CD4-positive, alpha-beta T cell treated with Interleukin-4 for 4 hours (primary cell): ENCODE measurements around the gene GFI1B.
"Not testable (repeated sequence)": the region's sequence is repeated elsewhere in the genome, so short reads cannot be mapped to it uniquely, and the experiment has no call there.

Source experiments
- DNase-seq: peaks from one replicate; pipeline ENCODE4 v3.0.0-alpha.2; 2020

Gene GFI1B

DNA sequence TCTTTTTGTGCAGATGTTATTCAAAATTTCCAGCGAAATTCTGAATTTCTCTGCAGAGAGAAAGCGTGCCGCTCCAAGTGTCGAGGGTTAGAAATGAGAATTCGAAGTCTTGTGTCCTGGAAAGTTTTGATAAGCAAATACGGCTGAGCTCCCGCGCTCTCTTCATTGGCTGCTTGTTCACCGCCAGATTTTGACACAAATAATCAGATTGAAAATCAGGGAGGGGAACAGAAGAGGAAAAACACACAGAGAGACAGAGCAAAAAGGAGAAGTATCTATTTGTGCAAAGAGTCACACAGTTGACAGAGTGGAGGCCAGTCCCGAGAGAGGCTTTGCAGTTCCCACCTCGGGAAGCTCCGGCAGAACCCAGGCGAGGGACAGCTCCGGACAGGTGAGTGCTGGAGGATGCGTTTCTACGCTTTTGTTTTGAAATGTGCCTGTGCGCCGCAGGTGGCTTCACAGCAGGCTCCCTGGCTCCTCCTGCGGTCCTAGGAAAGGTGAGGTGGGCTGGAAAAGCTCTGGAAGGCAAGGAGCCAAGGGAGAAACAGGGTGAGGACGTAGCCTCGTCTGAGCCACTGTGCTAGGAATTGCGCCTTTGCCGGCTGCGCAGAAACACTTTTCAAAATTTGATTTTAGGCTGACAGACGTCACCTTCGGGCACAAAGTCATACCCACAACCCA lies at the start of gene GFI1B:
GFI1B (plus strand) TSS at position 244 of the 681 bp plus-strand sequence. CDS start 7,985 bp downstream, outside the sequence.
- DNase-seq: no peak

DNA sequence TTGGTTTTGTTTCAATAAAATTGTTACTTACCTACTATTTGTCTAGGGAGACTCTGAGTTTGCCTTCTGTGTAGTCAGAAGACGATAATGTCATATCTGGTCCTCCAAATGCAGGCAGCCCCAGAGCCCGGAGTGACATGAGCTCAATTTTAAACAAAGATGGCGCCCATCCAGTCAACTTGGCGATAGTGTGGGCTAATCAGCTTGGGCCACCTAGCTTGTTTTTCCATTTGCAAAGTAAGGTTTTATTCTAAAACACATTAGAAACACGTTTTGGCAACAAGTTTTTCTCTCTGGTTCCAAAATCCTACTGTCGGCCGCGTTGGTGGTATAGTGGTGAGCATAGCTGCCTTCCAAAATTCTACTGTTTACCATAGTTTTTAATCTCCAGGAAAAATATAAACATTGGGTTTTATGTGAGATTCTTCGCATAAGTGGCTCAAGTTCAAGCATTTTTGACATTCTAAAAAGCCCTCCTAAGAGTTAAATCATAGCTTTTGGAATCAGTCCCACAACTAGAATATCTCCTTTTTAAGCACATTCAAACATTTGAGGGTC lies 47.2 kb upstream of the GFI1B start:
- no peak for DNase-seq

DNA sequence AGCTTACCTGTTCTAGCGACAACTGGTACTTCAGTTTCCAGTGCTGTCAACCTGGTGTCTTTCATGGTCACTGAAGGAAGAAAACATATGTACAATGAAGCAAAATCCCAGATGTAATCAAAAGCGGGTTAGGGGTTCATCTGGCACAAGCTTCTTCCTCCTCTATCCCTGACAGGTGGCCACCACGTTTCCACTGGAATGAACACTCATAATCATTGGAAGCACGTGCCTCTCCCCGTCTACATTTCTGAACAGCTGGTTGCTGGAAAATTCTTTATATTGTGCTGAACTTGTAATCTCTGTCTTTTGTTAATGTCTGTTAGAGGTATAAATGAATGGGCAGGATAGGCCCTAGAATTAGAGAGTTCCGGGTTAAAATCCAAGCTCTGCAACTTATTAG lies 43.5 kb upstream of the GFI1B start:
- DNase-seq: no peak

DNA sequence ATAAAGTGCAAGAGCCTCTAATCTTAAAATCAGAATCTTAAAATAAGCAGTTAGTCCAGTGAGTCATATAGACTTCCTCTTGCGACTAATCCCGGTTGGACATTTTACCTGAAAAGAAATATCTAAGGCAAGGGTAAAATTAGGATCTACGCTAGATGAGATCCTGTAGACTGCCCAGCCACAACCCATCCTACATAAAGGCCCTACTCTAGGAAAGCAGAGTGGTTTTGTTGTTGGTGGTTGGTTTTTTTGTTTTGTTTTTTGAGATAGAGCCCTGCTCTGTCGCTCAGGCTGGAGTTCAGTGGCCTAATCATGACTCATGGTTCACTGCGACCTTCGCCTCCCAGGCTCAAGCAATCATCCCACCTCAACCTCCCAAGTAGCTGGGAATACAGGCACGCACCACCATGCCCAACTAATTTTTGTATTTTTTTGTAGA lies 41.0 kb upstream of the GFI1B start:
- DNase-seq: no peak

DNA sequence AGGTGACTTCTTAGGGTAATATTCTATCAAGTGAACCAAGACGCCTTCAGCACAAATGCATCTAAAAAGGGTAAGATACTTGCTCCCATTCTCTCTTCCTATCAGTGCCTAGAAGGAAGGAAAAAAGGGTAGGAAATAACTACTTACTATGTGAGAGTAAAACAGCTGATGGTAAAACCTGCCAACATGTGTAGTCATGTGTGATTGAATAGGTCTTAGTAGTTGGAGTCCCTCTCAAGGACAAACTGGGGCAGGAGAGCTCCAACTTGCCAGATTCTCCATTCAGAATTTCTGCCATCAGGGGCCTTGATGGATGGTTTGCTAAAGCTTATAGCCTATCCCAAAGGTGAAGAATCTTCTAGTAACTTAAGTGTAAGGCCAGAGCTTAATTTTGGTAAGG lies 39.3 kb upstream of the GFI1B start:
- DNase-seq: no peak

DNA sequence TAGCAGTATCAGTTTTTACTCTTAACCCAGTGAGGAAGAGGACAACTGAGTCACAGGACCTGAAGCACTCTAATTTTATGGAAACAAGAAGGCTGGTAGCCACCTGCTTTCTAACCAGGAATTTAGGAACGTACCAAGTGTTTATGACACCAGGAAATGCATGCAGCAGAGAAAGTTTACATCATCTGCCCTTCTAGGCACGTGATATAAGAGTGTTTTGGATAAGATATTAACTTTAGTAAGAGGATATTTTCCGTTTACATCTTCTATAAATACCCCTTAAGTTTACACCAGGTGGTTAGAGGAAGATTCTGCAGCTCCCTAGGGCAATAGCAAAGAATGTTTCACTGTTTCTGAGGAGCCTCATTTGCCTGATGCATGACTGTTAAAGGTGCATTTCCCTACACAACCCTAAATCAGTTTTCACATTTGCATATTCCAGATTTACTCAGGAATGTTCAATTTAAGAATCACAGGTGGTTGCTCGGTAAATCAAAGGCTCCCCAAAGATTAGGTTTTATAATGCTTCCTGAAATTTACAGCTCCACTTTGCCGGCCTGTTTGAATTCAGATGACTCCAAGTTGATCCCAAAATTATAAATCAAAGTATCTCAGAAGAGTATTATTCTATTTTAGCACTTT lies 35.8 kb upstream of the GFI1B start:
- DNase-seq: no peak

DNA sequence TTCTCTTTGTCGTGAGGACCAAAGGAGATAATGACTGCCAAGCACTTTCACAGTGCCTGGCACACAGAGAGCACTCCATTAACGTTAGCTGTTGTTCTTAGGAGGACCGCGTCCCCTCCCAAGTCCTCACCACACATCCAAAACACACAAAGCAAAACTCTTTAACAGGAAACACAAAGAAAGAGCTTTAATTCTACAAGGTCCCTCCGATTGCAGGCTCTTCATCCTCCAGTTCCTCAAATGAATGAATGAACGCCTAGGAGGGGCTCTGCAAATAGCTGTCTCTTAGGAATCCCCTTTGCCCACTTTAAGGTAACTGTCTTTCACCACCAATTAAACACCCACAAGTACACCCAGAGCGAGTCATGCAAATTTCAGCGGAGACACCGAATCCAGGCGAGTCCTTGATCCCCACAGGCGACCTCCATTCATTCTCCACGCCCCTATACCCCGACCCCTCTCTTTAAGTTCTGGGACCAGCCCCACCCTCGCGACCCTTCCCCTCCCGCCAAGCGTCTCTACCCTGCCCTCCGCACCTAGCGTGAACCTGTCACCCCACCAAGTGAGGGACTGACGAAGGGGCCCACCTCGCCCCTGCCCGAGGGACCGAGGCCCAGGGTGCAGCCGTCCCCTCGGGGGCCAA lies 34.7 kb upstream of the GFI1B start:
- DNase-seq: no peak

DNA sequence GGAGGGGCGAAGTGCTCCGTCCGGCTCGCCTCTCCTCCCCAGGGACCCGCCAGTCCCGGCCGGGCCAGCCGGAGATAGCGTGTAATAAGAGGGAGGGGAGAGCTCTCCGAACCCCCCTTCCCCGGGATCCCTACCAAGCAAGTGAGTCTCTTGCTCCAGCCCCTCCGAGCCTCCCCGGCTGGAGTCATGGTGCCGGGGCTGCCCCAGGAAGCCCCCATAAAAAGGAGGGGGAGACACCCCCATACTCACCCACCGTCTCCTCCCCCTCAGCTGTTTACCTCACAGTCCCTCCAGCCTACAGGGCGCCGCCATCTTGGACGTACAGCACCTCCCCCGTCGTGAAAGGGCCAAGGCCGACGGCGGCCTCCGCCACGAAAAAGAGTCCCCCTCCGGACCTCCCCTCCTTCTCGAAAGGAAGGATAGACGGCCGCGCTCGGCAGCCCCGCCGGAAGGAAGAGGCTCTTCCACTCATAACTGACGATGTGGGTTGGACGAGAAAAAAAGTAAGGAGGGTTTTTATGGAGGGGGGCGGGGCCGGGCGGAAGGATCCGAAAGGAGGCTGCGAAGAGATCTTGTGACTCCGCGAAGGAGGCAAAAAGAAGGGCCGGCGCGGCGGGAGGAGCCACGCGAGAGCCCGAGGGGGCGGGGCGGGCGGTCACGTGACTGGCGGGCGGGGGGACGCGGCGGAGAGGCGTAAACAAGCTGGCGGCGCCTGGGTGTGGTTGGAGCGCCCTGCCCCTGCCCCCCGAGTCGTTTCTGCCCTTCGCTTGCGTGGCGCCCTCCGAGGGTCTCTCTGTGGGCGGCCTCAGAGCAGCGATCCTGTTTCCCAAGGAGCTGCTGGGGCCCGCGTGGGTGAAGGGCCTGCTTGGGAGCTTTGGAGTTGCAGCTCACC lies 34.0 kb upstream of the GFI1B start, which contains the start of gene TSC1:
TSC1 (minus strand) TSS at position 323 of the 892 bp plus-strand sequence. CDS start 15,744 bp downstream, outside the sequence.
- peak; percentile 98 for DNase-seq

DNA sequence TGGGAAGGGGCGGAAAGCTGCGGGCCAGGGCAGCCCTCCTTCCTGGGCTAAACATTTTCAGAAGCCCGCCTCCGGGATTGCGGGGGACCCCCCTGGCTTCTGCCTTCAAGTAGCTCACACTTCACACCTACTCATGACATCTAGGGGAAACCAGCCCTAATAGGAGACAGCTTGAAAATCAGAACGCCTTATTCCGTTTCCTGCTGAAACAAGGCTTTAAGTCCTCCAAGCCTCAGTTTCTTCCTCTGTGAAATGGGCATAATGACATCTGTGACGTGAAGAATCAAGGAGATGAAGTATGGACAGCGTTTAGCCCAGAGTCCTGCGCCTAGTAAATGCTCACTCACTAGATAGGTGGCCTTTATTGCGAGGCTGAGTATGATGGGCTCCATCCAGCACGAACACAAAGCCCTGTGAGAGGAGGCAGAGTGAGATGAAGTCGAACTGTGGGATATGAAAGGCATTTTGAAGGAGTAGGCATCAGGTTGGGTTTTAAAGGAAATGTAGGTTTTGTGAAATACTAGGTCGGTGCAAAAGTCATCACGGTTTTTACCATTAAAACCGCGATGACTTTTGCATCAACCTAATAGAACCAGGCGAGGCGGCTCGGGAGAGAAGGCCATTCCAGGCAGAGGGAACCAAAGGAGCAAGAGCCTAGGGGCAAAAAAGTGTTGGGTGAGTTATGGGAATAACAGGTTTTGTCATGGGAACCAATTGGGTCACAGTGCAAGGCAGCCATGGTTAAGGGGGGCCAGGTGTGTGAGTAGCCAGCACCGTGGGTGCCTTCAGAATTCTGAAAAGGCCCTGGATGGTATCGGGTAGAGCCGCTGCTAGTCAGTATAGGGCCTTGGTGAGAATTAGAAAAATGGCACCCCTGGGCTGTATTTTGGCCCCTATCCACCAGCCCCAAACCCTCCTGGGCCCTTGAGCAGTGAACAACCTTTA lies 33.0 kb upstream of the GFI1B start:
- no peak for DNase-seq

DNA sequence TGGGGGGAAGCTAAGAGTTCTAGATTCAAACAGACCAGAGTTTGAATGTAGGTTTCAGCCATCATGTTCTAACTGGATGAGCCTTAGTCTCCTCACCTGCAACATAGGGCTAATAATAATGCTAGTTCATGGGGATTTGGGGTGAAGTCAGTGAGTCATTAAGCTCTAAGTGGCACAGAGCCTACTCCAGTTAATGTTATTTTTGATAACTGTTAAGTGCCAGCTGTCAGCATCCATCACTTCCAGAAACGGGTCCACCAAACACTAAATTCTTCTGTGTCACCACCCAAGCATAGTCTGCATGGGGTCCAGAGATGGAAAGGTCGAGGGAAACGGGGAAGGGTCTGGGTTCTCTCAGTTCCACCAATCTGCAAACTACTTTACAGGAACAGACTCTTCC lies 32.3 kb upstream of the GFI1B start:
- no peak for DNase-seq

DNA sequence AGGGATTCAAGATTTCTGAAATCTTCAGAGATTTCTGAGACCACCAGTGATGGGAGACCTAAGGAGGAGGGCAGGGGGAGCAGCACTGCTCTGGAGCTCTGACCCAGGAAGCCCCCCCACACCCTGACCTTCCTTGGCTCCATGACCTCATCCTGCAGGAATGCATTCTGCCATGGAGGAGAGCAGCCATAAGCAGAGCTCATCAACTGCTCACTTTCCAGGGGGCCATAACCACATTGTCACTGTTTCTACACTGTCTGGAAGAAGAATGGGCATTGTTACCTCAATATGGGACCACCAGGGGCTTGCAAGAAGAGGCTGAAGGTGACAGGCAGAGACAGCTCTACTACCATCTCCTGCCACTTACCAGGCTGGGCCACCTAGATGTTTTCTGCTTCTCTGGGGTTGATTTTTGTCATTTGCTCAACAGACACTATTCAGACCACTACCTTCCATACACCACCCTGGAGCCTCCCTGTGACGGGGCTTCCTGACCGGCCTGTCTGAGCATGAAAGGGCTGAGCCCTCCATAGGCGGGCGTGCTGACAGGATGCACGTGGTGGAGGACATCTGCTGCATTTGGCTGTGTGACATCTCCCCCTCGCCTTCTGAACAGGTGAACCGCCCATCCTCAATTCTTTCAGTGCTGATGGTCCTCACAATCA lies 31.7 kb upstream of the GFI1B start:
- DNase-seq: no peak

DNA sequence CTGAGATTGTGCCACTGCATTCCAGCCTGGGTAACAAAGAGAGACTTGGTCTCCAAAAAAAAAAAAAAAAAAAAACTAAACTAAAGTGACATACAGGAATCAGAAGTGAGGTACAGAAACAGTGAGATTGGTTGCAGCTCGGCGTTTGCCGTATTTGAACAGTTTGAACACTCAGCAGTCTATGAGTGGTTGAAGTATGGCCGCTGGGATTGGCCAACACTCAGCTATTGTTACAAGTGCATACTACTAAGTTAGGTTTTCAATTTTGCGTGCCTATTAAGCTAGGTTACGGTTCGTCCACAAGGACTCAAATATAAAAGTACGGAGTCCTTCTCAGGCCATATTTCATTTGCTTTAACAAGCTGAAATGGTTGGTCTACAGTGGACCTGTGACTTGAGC lies 30.7 kb upstream of the GFI1B start:
- no peak for DNase-seq

DNA sequence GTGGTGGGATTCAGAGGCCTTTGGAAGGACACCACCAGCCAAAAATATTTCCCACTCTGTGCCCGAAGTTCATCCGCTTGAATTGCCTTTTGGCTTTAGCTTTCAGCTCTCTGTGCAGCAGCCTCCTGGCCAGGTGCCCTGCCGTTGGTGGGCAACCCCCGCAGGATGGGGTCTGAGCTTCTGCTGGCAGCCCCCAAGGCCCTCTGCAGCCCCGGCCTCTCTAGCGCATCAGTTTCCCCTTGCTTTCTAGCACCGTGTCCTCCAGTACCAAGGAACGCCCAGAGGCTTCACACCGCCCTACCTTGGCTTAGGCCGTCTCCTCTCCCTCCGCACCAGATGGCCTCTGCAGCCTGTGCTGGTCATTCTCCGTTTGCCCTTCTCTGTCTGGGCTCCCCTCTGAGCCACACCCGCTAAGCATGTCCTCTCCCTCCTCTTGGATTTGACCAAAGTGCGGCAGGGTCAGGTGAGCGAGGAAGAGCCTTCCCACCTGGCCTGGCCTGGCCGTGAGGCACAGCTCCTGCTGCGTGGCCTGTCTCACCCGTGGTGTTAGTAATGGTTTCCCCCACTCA lies 29.9 kb upstream of the GFI1B start:
- DNase-seq: no peak

DNA sequence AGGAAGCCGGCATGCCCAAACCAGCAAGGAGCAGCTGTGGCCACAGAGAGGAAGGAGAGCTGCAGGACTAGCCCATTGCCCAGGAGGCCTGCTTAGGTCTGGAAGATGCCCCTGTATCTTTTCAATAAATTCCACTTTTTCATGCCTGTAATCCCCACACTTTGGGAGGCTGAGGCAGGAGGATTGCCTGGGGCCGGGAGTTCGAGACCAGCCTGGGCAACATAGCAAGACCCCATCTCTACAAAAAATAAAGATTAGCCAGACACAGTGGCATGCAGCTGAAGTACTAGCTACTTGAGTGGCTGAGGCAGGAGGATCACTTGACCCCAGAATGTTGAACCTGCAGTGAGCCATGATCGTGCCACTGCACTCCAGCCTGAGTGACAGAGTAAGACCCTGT lies 28.8 kb upstream of the GFI1B start:
- DNase-seq: no peak

DNA sequence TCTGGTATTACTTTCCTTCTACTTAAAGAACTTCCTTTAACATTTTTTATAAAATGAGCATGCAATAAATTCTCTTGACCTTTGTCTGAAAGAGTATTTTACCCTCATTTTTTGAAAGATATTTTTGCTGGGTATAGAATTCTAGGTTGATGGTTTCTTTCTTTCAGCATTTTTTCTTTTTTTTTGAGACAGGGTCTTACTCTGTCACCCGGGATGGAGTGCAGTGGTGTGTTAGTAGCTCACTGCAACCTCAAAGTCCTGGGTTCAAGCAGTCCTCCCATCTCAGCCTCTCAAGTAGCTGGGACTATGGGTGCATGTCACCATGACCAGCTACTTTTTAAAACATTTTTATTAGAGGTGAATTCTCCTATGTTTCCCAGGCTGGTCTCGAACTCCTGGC lies 23.4 kb upstream of the GFI1B start:
- DNase-seq: no peak

DNA sequence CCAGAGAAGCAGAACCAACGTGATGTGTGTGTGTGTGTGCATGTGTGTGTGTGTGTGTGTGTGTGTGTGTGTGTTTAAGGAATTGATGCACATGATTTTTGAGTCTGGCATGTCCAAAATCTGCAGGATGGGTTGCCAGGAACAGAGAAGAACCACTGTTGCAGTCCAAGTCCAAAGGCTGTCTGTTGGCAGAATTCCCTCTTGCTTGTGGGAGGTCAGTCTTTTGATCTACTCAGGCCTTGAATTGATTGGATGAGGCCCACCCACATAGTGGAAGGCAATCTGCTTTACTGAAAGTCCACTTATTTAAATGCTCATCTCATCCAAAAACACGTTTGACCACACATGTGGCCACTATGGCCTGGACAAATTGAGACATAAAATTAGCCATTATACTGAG lies 22.7 kb upstream of the GFI1B start:
- DNase-seq: no peak

DNA sequence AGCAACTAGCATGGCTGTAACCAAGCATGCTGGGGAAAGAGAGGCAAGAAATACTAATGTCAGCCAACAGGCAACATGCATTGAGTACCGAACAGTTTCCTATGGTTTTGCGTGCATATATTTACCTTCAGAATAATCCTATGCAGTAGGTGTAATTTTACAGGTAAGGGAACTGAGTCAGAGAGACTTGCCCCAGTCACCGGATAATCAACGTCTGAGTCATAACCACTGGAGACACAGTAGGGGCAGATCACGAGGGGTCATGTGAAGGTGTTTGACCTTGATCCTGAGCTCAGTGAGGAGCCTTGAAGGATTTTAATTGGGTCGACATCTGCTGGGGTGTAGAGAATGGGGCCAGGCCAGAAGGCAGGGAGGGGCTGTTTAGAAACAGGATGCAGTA lies 20.7 kb upstream of the GFI1B start:
- DNase-seq: no peak

DNA sequence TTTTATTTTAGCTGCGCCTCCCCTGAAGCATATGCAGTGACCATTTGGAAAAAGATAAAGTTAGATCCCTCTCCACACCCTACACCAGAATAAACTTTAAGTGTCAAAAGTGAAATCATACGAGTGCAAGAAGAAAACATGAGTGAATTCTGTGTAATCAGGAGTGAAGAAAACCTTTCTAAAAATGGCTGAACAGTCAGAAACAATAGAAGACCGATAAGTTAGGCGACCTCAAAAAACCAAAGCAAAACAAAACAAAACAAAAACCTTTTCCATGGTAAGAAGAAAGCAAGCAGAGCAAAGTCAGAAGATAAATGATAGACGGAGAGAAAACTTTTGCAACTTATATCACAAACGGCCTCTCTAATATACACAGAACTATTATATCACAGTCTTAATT lies 17.5 kb upstream of the GFI1B start:
- DNase-seq: no peak

DNA sequence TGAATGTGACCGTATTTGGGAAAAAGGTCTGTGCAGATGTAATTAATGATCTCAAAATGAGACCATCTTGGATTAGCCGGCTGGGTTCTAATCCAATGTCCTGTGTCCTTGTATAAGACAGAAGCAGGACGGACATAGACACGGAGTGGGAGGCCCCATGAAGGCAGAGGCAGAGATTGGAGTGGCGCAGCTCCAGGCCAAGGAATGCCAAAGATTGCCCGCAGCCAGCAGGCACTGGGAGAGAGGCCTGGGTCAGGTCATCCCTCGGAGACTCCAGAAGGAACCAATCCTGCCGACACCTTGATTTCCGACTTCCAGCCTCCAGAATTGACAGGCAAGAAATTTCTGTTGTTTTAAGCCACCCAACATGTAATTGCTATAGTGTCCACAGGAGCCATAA lies 13.0 kb upstream of the GFI1B start:
- DNase-seq: no peak

DNA sequence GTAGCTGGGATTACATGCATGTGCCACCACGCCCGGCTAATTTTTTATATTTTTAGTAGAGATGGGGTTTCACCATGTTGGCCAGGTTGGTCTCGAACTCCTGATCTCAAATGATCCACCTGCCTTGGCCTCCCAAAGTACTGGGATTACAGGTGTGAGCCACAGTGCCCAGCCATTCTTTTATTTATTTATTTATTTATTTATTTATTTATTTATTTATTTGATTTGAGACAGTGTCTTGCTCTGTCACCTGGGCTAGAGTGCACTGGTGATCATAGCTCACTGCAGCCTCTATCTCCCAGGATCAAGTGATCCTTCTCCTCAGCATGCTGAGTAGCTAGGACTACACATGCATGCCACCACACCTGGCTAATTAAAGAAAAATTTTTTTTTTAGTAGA lies 10.6 kb upstream of the GFI1B start:
- not testable (repeated sequence) for DNase-seq

DNA sequence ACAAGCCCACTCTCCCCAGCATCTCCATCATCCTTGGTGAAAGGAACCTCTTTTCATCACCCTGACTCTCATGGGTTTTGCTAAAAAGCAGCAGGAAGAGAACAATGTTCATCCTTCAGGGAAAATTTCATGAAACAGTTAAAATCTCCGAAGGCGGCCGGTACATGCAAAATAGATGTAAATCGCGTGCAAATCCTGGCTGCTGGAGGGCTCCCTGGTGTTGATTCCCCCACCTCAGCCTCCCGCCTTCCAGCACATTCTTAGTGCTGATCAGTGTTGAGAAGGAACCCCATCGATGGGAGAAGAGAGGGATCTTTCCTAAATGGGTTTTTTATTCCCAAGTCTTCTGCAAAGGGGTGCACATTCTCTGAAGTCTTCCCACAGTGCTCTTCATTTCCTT lies 8.7 kb upstream of the GFI1B start:
- DNase-seq: no peak
